GM13977 (cell line): ENCODE data around the gene SGCA.

Experiments
- DNase-seq: peaks from one replicate; pipeline ENCODE4 v3.0.0; 2012; ENCODE audit warnings: low spot score
- in situ Hi-C: fragments of 300-500 bp; cut with MboI; formaldehyde crosslinking; loops from one replicate; pipeline ENCODE4 v1.12.0; 2022; ENCODE audit warnings: low sequenced_read_pairs, low pct_unique_long_range_greater_than_20kb, mixed read lengths, inconsistent platforms; ENCODE audit not compliant: unreplicated experiment
- TF ChIP-seq, protein P1 (sequence below): IDR thresholded peaks from 2 replicates; pipeline ENCODE4 v1.5.1; 2012; ENCODE audit warnings: mild to moderate bottlenecking, control low read depth; ENCODE audit not compliant: insufficient read depth; ENCODE audit errors: extremely low read depth, missing control alignments

SGCA gene

DNA sequence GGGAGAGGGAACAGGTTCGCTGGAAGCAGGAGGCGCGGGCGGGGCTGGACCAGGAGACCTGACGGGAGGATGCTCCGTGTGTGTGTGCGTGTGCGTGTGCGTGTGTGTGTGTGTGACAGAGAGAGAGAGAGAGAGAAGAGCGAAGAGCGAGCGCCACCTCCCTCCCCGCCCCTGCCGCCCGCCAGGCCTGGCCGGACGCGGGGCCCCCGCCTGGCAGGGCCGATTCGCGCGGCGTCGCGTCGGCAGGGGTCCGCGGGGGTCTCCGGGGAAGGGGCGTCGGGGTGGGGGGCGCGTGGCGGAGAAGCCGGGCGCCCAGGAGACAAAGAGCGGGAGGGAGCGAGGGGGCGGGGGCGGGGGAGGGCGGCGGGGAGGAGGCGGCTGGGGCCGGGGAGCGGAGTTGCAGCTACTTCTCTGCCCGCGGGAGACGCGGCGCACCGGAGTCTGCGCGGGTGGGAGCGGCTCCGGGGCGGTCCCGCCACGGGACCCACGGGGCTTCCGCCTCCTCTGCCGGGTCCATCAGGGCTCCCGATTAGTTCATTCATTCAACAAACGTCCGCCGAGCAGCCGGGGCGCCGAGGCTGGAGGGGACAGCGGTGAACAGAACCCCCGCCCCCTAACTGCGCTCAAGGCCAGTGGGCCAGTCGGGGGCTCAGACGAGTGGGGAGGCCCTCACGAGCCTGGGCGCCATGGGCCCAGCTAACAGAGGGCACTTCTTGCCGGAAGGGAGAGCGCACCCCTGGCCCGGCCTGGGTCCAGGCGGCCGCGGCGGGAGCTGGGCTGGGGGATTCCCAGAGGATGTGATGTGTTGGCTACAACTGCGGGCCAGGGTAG is 35.9 kb upstream of the SGCA start, which contains the start of gene SAMD14:
Gene SAMD14, minus strand, starts transcription at position 433 of the 831 bp plus-strand sequence. CDS start 5,201 bp downstream, outside the sequence.
- in situ Hi-C loops, result no loop called here
- peak; percentile 86 for DNase-seq
- TF ChIP-seq, protein P1, sequence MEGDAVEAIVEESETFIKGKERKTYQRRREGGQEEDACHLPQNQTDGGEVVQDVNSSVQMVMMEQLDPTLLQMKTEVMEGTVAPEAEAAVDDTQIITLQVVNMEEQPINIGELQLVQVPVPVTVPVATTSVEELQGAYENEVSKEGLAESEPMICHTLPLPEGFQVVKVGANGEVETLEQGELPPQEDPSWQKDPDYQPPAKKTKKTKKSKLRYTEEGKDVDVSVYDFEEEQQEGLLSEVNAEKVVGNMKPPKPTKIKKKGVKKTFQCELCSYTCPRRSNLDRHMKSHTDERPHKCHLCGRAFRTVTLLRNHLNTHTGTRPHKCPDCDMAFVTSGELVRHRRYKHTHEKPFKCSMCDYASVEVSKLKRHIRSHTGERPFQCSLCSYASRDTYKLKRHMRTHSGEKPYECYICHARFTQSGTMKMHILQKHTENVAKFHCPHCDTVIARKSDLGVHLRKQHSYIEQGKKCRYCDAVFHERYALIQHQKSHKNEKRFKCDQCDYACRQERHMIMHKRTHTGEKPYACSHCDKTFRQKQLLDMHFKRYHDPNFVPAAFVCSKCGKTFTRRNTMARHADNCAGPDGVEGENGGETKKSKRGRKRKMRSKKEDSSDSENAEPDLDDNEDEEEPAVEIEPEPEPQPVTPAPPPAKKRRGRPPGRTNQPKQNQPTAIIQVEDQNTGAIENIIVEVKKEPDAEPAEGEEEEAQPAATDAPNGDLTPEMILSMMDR, result no peak

DNA sequence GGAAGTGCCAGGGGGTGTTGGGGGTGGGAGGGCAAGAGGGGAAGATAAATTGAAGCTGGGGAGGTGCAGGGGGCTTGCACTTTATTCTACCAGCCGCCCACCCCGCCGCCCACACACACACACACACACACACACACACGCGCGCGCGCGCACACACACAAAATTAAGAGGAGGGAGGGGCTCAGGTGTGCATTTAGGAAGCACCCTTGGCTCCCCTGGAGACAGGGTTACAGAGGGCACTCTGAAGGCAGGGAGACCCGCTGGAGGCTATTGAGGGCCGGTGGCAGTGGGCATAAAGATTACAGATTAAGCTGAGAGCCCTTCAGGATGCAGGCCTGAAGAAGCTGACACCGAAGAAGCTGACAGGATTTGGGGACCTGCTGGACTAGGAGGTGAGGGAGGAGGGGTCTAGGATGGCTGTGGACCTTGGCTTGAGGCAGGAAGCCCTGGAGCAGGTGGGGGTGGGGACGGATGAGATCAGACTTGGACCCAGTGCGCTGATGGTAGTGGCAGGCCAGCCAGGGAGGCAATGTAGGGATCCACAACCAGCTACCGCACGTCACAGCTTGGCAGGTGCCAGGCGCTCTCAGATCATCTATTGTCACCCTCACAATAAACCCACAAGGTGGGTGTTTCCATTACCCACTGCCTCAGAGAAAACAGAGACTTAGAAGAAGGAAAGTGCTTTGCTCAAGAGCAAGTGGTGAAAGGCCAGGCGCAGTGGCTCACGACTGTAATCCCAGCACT is 35.1 kb upstream of the SGCA start:
- DNase-seq, result peak; percentile 58
- TF ChIP-seq, protein P1, result no peak
- in situ Hi-C loops, result no loop called here

- DNase-seq, result peak; percentile 51
- in situ Hi-C loops, result no loop called here
- TF ChIP-seq, protein P1, result no peak
These were observed 33.6 kb upstream of the SGCA start for GRCh38 chr17:50132104-50132794.

GRCh38 chr17:50133028-50133768 is 32.6 kb upstream of the SGCA start:
- TF ChIP-seq, protein P1, result no peak
- no peak for DNase-seq
- in situ Hi-C loops, result no loop called here

- in situ Hi-C loops, result no loop called here
- TF ChIP-seq, protein P1, result no peak
- DNase-seq, result no peak
These were observed 32.1 kb upstream of the SGCA start for GRCh38 chr17:50133769-50134099.
